Upper lobe of right lung (tissue), 1 donor: ENCODE measurements around the gene CDH13. TPM values are rescaled to one million over a fixed set of nuclear protein-coding genes. Genes with fewer than 3 reads are reported as not detected.

Source experiments
- ATAC-seq: fragments of 200-7000 bp; cut with Tn5 transposase; one replicate; pipeline ENCODE4 v1.9.1; 2020; ENCODE audit warnings: mild to moderate bottlenecking, moderate library complexity
- DNase-seq: peaks from one replicate; pipeline ENCODE4 v3.0.0-alpha.2; 2020
- H3K27ac ChIP-seq: fragments of 200-600 bp; one replicate; pipeline ENCODE4 v1.8.0; 2022
- H3K27me3 ChIP-seq: fragments of 200-600 bp; one replicate; pipeline ENCODE4 v1.8.0; 2022; ENCODE audit warnings: mild to moderate bottlenecking
- H3K36me3 ChIP-seq: fragments of 200-600 bp; one replicate; pipeline ENCODE4 v1.8.0; 2022
- H3K4me1 ChIP-seq: fragments of 200-600 bp; one replicate; pipeline ENCODE4 v1.8.0; 2022
- H3K4me3 ChIP-seq: fragments of 200-600 bp; one replicate; pipeline ENCODE4 v1.8.0; 2022; ENCODE audit warnings: mild to moderate bottlenecking
- H3K9me3 ChIP-seq: fragments of 200-600 bp; one replicate; pipeline ENCODE4 v1.8.0; 2022
- intact Hi-C: fragments of 100-400 bp; cut with DNase I; formaldehyde crosslinking; loops from one replicate; pipeline ENCODE4 v1.11.0; 2022
- total RNA-seq: library from RNA; stranded (reverse); fragmentation: NEBNext Ultra II Directional; extraction: Animal tissue kit (Norgen Biotek cat#: 25700); gene quantifications from one replicate; pipeline ENCODE4 v1.2.1, GENCODE V29; 2021
- TF ChIP-seq, protein P1 (sequence below): fragments of 200-600 bp; IDR thresholded peaks from one replicate; pipeline ENCODE4 v1.8.0; 2022; ENCODE audit warnings: antibody characterized with exemption
- donor health status: DM: no; HTN: yes; CAD: no; lungs with severe emphysema.

The CDH13 gene
- total RNA-seq, 1 donor from 2014 or later: 27.2 TPM

DNA sequence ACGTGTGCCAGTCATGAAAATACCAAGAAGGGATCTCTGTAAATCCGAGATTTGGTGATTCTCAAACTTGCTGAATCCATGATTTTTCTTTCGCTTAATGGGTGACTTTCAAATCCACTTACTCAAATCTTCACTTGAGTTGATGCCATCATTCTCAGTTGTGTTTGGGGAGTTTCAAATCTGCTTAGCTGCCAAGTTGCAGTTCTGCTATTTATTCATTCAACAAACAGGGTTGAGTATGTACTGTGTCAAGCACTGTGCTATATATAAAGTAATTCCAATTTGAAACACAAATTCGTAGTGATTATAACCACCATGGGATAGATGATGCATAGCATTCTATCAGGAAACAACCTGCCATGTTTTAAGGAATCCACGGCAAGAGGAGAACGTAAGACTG lies 394.3 kb downstream of the CDH13 start:
- no peak for ATAC-seq
- intact Hi-C loops: no loop called here
- no peak overlapping the region for H3K4me3 ChIP-seq
- TF ChIP-seq, protein P1, sequence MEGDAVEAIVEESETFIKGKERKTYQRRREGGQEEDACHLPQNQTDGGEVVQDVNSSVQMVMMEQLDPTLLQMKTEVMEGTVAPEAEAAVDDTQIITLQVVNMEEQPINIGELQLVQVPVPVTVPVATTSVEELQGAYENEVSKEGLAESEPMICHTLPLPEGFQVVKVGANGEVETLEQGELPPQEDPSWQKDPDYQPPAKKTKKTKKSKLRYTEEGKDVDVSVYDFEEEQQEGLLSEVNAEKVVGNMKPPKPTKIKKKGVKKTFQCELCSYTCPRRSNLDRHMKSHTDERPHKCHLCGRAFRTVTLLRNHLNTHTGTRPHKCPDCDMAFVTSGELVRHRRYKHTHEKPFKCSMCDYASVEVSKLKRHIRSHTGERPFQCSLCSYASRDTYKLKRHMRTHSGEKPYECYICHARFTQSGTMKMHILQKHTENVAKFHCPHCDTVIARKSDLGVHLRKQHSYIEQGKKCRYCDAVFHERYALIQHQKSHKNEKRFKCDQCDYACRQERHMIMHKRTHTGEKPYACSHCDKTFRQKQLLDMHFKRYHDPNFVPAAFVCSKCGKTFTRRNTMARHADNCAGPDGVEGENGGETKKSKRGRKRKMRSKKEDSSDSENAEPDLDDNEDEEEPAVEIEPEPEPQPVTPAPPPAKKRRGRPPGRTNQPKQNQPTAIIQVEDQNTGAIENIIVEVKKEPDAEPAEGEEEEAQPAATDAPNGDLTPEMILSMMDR: no peak
- no peaks in the 10 kb centered on the region for H3K27me3 ChIP-seq
- H3K4me1 ChIP-seq: no peaks in the 10 kb centered on the region
- H3K9me3 ChIP-seq: no peaks in the 10 kb centered on the region
- DNase-seq: no peak
- no peak overlapping the region for H3K27ac ChIP-seq
- no peaks in the 10 kb centered on the region for H3K36me3 ChIP-seq

DNA sequence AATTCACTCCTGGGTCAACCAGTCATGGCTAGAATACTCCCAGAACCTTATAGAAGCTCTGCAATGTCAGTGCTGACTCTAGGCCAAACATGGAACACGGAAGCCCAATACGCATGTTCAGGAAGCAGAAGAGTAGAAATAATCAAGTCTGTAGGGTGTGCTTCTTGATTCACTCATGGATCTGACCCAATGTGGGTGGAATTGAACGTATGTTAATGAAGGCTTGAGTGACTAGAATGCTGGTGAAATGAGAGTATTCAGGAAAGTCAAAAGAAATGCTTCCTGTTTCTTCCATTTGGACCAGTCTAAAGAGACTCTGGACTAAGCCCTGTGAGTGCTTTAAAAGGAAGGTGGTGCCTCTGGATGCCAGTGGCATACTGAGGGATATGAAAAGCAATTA lies 395.0 kb downstream of the CDH13 start:
- DNase-seq (no peak), ATAC-seq (no peak)
- Histone ChIP-seq H3K36me3 (no peaks in the 10 kb centered on the region), H3K27ac (no peak overlapping the region), H3K27me3 (no peaks in the 10 kb centered on the region), H3K4me3 (no peak overlapping the region), H3K9me3 (no peaks in the 10 kb centered on the region), H3K4me1 (no peaks in the 10 kb centered on the region)
- intact Hi-C loops: no loop called here
- TF ChIP-seq, protein P1: no peak

- intact Hi-C loops: no loop called here
- no peak for DNase-seq
- ATAC-seq: no peak
These were observed 396.2 kb downstream of the CDH13 start for GRCh38 chr16:83023011-83023410.

GRCh38 chr16:83023640-83024039 lies 396.9 kb downstream of the CDH13 start:
- no peaks in the 10 kb centered on the region for H3K9me3 ChIP-seq
- H3K27ac ChIP-seq: no peak overlapping the region
- intact Hi-C loops: no loop called here
- ATAC-seq: no peak
- H3K27me3 ChIP-seq: no peaks in the 10 kb centered on the region
- H3K4me3 ChIP-seq: no peak overlapping the region
- no peaks in the 10 kb centered on the region for H3K4me1 ChIP-seq
- TF ChIP-seq, protein P1: no peak
- H3K36me3 ChIP-seq: no peaks in the 10 kb centered on the region
- DNase-seq: no peak

More at GRCh38 chr16:83023011-83023410, 396.2 kb downstream of the CDH13 start:
- no peaks in the 10 kb centered on the region for H3K4me1 ChIP-seq
- TF ChIP-seq, protein P1: no peak
- H3K27ac ChIP-seq: no peak overlapping the region
- no peaks in the 10 kb centered on the region for H3K27me3 ChIP-seq
- H3K36me3 ChIP-seq: no peaks in the 10 kb centered on the region
- H3K9me3 ChIP-seq: no peaks in the 10 kb centered on the region
- no peak overlapping the region for H3K4me3 ChIP-seq

GRCh38 chr16:83027973-83028372 lies 401.2 kb downstream of the CDH13 start:
- TF ChIP-seq, protein P1: no peak
- intact Hi-C loops: loop anchor here (5.0 kb wide), 1 partner anchor 51 kb away; no protein-coding TSS in a partner anchor

GRCh38 chr16:83029467-83029866 lies 402.7 kb downstream of the CDH13 start:
- DNase-seq (no peak), ATAC-seq (no peak)
- H3K9me3 ChIP-seq: no peaks in the 10 kb centered on the region
- no peaks in the 10 kb centered on the region for H3K4me1 ChIP-seq
- no peaks in the 10 kb centered on the region for H3K27me3 ChIP-seq
- TF ChIP-seq, protein P1: no peak
- H3K4me3 ChIP-seq: no peak overlapping the region
- no peaks in the 10 kb centered on the region for H3K36me3 ChIP-seq
- intact Hi-C loops: loop anchor here (5.0 kb wide), 1 partner anchor 52 kb away; no protein-coding TSS in a partner anchor
- H3K27ac ChIP-seq: no peak overlapping the region

More at GRCh38 chr16:83027973-83028372, 401.2 kb downstream of the CDH13 start:
- no peaks in the 10 kb centered on the region for H3K4me1 ChIP-seq
- no peak overlapping the region for H3K4me3 ChIP-seq
- no peak overlapping the region for H3K27ac ChIP-seq
- H3K36me3 ChIP-seq: no peaks in the 10 kb centered on the region
- DNase-seq: no peak
- H3K9me3 ChIP-seq: no peaks in the 10 kb centered on the region
- no peak for ATAC-seq
- no peaks in the 10 kb centered on the region for H3K27me3 ChIP-seq
